Spleen (tissue), 11 donors: ENCODE measurements around the gene RABGAP1. TPM values are rescaled to one million over a fixed set of nuclear protein-coding genes. Genes with fewer than 3 reads are reported as not detected.

Experiments
- DNase-seq: peaks from one replicate; pipeline ENCODE4 v3.0.0-alpha.2; 2020
- H3K27ac ChIP-seq, 8 donors: fragments of 200-600 bp; sonication (generic) in 7 of 8; 1 replicate in 4 of 8; 2 replicates in 4 of 8; pipeline versions ENCODE4 v1.5.0 to v1.8.0; 2016 to 2021; ENCODE audit warnings: inconsistent platforms in 4 of 8, mild to moderate bottlenecking in 4 of 8, moderate library complexity in 1 of 8
- H3K27me3 ChIP-seq, 7 donors: fragments of 200-600 bp; sonication (generic) in 6 of 7; replicated peaks in 1 of 7; 1 replicate in 4 of 7; 2 replicates in 3 of 7; pipeline versions ENCODE4 v1.5.0 to v1.8.0; 2016 to 2021; ENCODE audit warnings: inconsistent platforms in 3 of 7, mild to moderate bottlenecking in 1 of 7
- H3K36me3 ChIP-seq, 6 donors: fragments of 200-600 bp; sonication (generic) in 5 of 6; 1 replicate in 4 of 6; 2 replicates in 2 of 6; pipeline versions ENCODE4 v1.5.0 to v1.8.0; 2016 to 2021; ENCODE audit warnings: inconsistent platforms in 2 of 6
- H3K4me1 ChIP-seq, 6 donors: fragments of 200-600 bp; sonication (generic) in 5 of 6; 1 replicate in 3 of 6; 2 replicates in 3 of 6; pipeline versions ENCODE4 v1.5.0 to v1.8.0; 2016 to 2021; ENCODE audit warnings: inconsistent platforms in 3 of 6
- H3K4me3 ChIP-seq, 8 donors: fragments of 200-600 bp; sonication (generic) in 7 of 8; 1 replicate in 4 of 8; 2 replicates in 4 of 8; pipeline versions ENCODE4 v1.5.0 to v1.8.0; 2016 to 2021; ENCODE audit warnings: inconsistent platforms in 4 of 8, mild to moderate bottlenecking in 4 of 8, moderate library complexity in 2 of 8
- H3K9me3 ChIP-seq, 8 donors: fragments of 200-600 bp; sonication (generic) in 7 of 8; 1 replicate in 4 of 8; 2 replicates in 4 of 8; pipeline versions ENCODE4 v1.5.0 to v1.8.0; 2016 to 2021; ENCODE audit warnings: inconsistent platforms in 4 of 8
- CTCF ChIP-seq, 11 experiments: fragments of 200-600 bp in 7 of 11; fragments of 450-650 bp in 4 of 11; sonication (generic) in 4 of 11; IDR thresholded peaks in 8 of 11; conservative IDR thresholded peaks in 3 of 11; 1 replicate in 7 of 11; 2 replicates in 4 of 11; pipeline versions ENCODE4 v1.4.0 to v1.8.0; 2016 to 2021; ENCODE audit warnings: antibody characterized with exemption in 11 of 11, inconsistent platforms in 4 of 11, mild to moderate bottlenecking in 1 of 11
- POLR2A ChIP-seq, 3 donors: fragments of 450-650 bp; IDR thresholded peaks; one replicate each; pipeline ENCODE4 v1.5.1; 2017; ENCODE audit warnings: antibody characterized with exemption in 3 of 3, mild to moderate bottlenecking in 1 of 3
- POLR2AphosphoS5 ChIP-seq, 3 donors: sonication (generic); formaldehyde crosslinking; IDR thresholded peaks; one replicate each; pipeline ENCODE4 v1.5.1; 2017; ENCODE audit warnings: antibody characterized with exemption in 3 of 3
- WGBS, 5 donors: extraction: QIAGEN DNeasy Blood & Tissue Kit in 3 of 5; methylation state at CpG; one replicate each; pipeline versions ENCODE4 v1.1.5 to v1.1.7; 2013 to 2018; 5-methylcytosine and 5-hydroxymethylcytosine counted together
- intact Hi-C: fragments of 100-400 bp; cut with DNase I; formaldehyde crosslinking; loops from one replicate; pipeline ENCODE4 v1.15.0; 2023; ENCODE audit warnings: low total_unique reads
- polyA plus RNA-seq, 3 donors: library from polyadenylated mRNA; stranded (reverse); fragments of 200-250 nt; gene quantifications; one replicate each; pipeline ENCODE4 v1.2.1, GENCODE V29; 2013
- total RNA-seq, 7 donors: library from RNA; depleted of rRNA in 3 of 7; stranded (reverse); fragments of >200 nt in 3 of 7; fragmentation: NEBNext Ultra II Directional in 4 of 7; extraction: Animal tissue kit (Norgen Biotek cat#: 25700) in 4 of 7; gene quantifications; one replicate each; pipeline versions ENCODE4 v1.1.0 to v1.2.1, GENCODE V29; 2016 to 2021
- donor health status: healthy with polysubstance abuse.
- donor health status: DM: no; HTN: no; CAD: no; lungs with moderate emphysema.
- donor health status: DM: no; HTN: no; CAD: no.
- donor health status: Bipolar disorder and iron deficiency.
- donor health status: healthy.
- donor health status: DM: no; HTN: no; CAD: no.
- donor health status: DM: yes; HTN: yes; CAD: no.

RABGAP1 gene
- total and polyA plus RNA-seq, 10 donors: 7.4 to 65.7 (median 48.6) TPM

GRCh38 chr9:123002754-123003153 lies 61.9 kb downstream of the RABGAP1 start:
- no peak for TF ChIP-seq POLR2A (IDR thresholded peaks at IDR 0.05)
- no peak for TF ChIP-seq CTCF (IDR thresholded peaks at IDR 0.05 in 8 of 11, conservative IDR thresholded peaks at IDR 0.05 in 3 of 11)
- TF ChIP-seq POLR2AphosphoS5 (IDR thresholded peaks at IDR 0.05): no peak
- Histone ChIP-seq H3K4me3 (no peak overlapping the region), H3K9me3 (no peaks in the 10 kb centered on the region), H3K27ac (peak overlapping the region in 5 of 8 donors; percentile 13 to 56 (median 54)), H3K36me3 (peaks cover 0 to 87% (median 23%) of the 10 kb centered on the region in 6 donors), H3K4me1 (peaks cover 0 to 13% (median 5%) of the 10 kb centered on the region in 6 donors), H3K27me3 (no peaks in the 10 kb centered on the region)
- 15 to 40% (median 22%) methylated on average over 5 of the region's 5 CpGs for WGBS, 5 donors
- no peak for DNase-seq
- intact Hi-C loops: no loop called here

DNA sequence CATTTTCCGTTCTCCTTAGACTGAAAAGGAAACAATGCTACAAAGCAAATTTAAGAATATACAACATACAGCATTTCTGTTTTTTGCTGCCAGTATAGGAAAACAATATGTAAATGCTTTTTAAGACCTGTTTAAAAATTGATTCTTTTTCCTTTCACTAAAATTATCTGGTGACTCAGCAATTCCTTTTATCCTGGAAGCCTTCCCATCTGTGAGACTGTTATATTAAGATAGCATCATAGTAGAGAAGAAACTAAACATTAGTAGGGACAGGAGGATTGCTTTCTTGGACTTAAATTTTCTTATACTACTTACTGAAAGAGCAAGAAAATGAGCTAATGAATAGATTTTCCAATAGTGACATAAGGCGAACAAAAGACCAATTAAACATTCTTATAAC lies 62.6 kb downstream of the RABGAP1 start:
- H3K27me3 ChIP-seq: no peaks in the 10 kb centered on the region
- H3K27ac ChIP-seq: peak overlapping the region in 6 of 8 donors; percentile 13 to 56 (median 49)
- H3K36me3 ChIP-seq: peaks cover 0 to 85% (median 19%) of the 10 kb centered on the region in 6 donors
- DNase-seq: no peak
- peaks cover 0 to 13% (median 5%) of the 10 kb centered on the region in 6 donors for H3K4me1 ChIP-seq
- intact Hi-C loops: no loop called here
- no peaks in the 10 kb centered on the region for H3K9me3 ChIP-seq
- 43 to 95% (median 89%) methylated on average over 2 of the region's 2 CpGs for WGBS, 5 donors
- TF ChIP-seq POLR2A (IDR thresholded peaks at IDR 0.05): no peak
- TF ChIP-seq POLR2AphosphoS5 (IDR thresholded peaks at IDR 0.05): no peak
- TF ChIP-seq CTCF (IDR thresholded peaks at IDR 0.05 in 8 of 11, conservative IDR thresholded peaks at IDR 0.05 in 3 of 11): no peak
- no peak overlapping the region for H3K4me3 ChIP-seq

DNA sequence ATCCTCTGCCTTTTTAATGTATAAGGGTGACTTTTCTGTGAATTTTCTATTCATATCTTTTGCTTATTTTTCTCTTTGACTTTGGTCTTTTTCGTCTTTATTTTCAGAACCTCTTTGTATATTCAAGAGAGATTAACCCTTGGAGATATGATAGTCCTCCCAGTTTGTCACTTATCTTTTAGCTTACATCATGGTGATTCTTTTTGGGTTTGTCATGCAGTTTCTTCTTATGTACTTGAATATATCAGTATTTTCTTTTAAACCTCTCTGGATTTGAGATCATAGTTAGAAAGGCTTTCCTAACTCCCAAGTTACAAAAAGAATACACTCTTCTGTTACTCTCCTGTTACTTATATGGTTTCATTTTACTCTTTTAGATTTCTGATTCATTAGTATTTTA lies 65.1 kb downstream of the RABGAP1 start:
- intact Hi-C loops: no loop called here
- H3K27me3 ChIP-seq: no peaks in the 10 kb centered on the region
- no peak overlapping the region for H3K4me3 ChIP-seq
- no peaks in the 10 kb centered on the region for H3K9me3 ChIP-seq
- H3K36me3 ChIP-seq: peaks cover 0 to 82% (median 20%) of the 10 kb centered on the region in 6 donors
- no peak for DNase-seq
- no peak overlapping the region for H3K27ac ChIP-seq
- no peak for TF ChIP-seq POLR2A (IDR thresholded peaks at IDR 0.05)
- no peak for TF ChIP-seq CTCF (IDR thresholded peaks at IDR 0.05 in 8 of 11, conservative IDR thresholded peaks at IDR 0.05 in 3 of 11)
- TF ChIP-seq POLR2AphosphoS5 (IDR thresholded peaks at IDR 0.05): no peak
- WGBS, 5 donors: 88 to 97% (median 95%) methylated on average over 1 of the region's 1 CpG
- peaks cover 0 to 13% (median 5%) of the 10 kb centered on the region in 6 donors for H3K4me1 ChIP-seq

DNA sequence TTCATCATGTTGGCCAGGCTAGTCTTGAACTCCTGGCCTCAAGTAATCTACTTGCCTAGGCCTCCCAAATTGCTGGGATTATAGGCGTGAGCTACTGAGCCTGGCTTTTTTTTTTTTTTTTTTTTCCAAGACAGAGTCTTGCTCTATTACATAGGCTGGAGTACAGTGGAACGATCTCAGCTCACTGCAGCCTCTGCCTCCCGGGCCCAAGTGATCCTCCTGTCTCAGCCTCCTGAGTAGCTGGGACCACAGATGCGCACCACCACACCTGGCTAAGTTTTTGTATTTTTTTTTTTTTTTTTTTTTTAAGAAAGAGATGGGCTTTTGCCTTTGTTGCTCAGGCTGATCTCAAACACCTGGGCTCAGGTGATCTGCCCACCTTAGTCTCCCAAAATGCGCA lies 66.4 kb downstream of the RABGAP1 start:
- WGBS, 5 donors: 77 to 93% (median 88%) methylated on average over 5 of the region's 5 CpGs
- H3K36me3 ChIP-seq: peaks cover 0 to 82% (median 26%) of the 10 kb centered on the region in 6 donors
- no peak overlapping the region for H3K4me3 ChIP-seq
- H3K4me1 ChIP-seq: peaks cover 0 to 13% (median 5%) of the 10 kb centered on the region in 6 donors
- DNase-seq: no peak
- TF ChIP-seq POLR2A (IDR thresholded peaks at IDR 0.05) (no peak), CTCF (IDR thresholded peaks at IDR 0.05 in 8 of 11, conservative IDR thresholded peaks at IDR 0.05 in 3 of 11) (no peak), POLR2AphosphoS5 (IDR thresholded peaks at IDR 0.05) (no peak)
- no peaks in the 10 kb centered on the region for H3K9me3 ChIP-seq
- H3K27me3 ChIP-seq: no peaks in the 10 kb centered on the region
- intact Hi-C loops: no loop called here
- no peak overlapping the region for H3K27ac ChIP-seq
